ENCODE results near the gene ANKS1B. TPM values are rescaled to one million over a fixed set of nuclear protein-coding genes. Genes with fewer than 3 reads are reported as not detected.

The ANKS1B gene
- total RNA-seq, 1 donor = not detected

GRCh38 chr12:99966429-99966828 is 18.3 kb downstream of the ANKS1B start:
- DNase-seq (ENCODE audit: low read depth in 2 of 3, low spot score in 2 of 3) = no peak

- no peak for DNase-seq (ENCODE audit: low read depth in 2 of 3, low spot score in 2 of 3)
Measured at GRCh38 chr12:99960311-99960710, 24.4 kb downstream of the ANKS1B start.

- DNase-seq (ENCODE audit: low read depth in 2 of 3, low spot score in 2 of 3) = no peak
Measured at GRCh38 chr12:99959549-99960170, 25.1 kb downstream of the ANKS1B start.

- DNase-seq (ENCODE audit: low read depth in 2 of 3, low spot score in 2 of 3) = no peak
Measured at GRCh38 chr12:99957866-99958466, 26.8 kb downstream of the ANKS1B start.

- no peak for DNase-seq (ENCODE audit: low read depth in 2 of 3, low spot score in 2 of 3)
Measured at GRCh38 chr12:99954724-99955123, 30.0 kb downstream of the ANKS1B start.

- DNase-seq (ENCODE audit: low read depth in 2 of 3, low spot score in 2 of 3) = no peak
Measured at GRCh38 chr12:99948370-99948769, 36.4 kb downstream of the ANKS1B start.

GRCh38 chr12:99946131-99946530 is 38.6 kb downstream of the ANKS1B start:
- DNase-seq (ENCODE audit: low read depth in 2 of 3, low spot score in 2 of 3) = no peak

GRCh38 chr12:99935608-99936007 is 49.1 kb downstream of the ANKS1B start:
- no peak for DNase-seq (ENCODE audit: low read depth in 2 of 3, low spot score in 2 of 3)

- no peak for DNase-seq (ENCODE audit: low read depth in 2 of 3, low spot score in 2 of 3)
Measured at GRCh38 chr12:99926511-99927169, 58.1 kb downstream of the ANKS1B start.

GRCh38 chr12:99920353-99920960 is 64.3 kb downstream of the ANKS1B start:
- DNase-seq (ENCODE audit: low read depth in 2 of 3, low spot score in 2 of 3) = no peak

- no peak for DNase-seq (ENCODE audit: low read depth in 2 of 3, low spot score in 2 of 3)
Measured at GRCh38 chr12:99917711-99918402, 66.9 kb downstream of the ANKS1B start.

- DNase-seq (ENCODE audit: low read depth in 2 of 3, low spot score in 2 of 3) = no peak
Measured at GRCh38 chr12:99916555-99916954, 68.2 kb downstream of the ANKS1B start.

- no peak for DNase-seq (ENCODE audit: low read depth in 2 of 3, low spot score in 2 of 3)
Measured at GRCh38 chr12:99915251-99916082, 69.3 kb downstream of the ANKS1B start.

- DNase-seq (ENCODE audit: low read depth in 2 of 3, low spot score in 2 of 3) = no peak
Measured at GRCh38 chr12:99914206-99914605, 70.5 kb downstream of the ANKS1B start.

GRCh38 chr12:99911967-99912366 is 72.8 kb downstream of the ANKS1B start:
- no peak for DNase-seq (ENCODE audit: low read depth in 2 of 3, low spot score in 2 of 3)

- DNase-seq (ENCODE audit: low read depth in 2 of 3, low spot score in 2 of 3) = no peak
Measured at GRCh38 chr12:99911081-99911480, 73.7 kb downstream of the ANKS1B start.

- DNase-seq (ENCODE audit: low read depth in 2 of 3, low spot score in 2 of 3) = no peak
Measured at GRCh38 chr12:99910342-99910741, 74.4 kb downstream of the ANKS1B start.

- DNase-seq (ENCODE audit: low read depth in 2 of 3, low spot score in 2 of 3) = no peak
Measured at GRCh38 chr12:99906786-99907579, 77.8 kb downstream of the ANKS1B start.

- DNase-seq (ENCODE audit: low read depth in 2 of 3, low spot score in 2 of 3) = no peak
Measured at GRCh38 chr12:99901181-99901580, 83.6 kb downstream of the ANKS1B start.
